ENCODE measurements around the gene SPRED3. TPM values are rescaled to one million over a fixed set of nuclear protein-coding genes. Genes with fewer than 3 reads are reported as not detected.

Gene SPRED3
- polyA plus RNA-seq, 6 donors from 2014 or later, result not detected

DNA sequence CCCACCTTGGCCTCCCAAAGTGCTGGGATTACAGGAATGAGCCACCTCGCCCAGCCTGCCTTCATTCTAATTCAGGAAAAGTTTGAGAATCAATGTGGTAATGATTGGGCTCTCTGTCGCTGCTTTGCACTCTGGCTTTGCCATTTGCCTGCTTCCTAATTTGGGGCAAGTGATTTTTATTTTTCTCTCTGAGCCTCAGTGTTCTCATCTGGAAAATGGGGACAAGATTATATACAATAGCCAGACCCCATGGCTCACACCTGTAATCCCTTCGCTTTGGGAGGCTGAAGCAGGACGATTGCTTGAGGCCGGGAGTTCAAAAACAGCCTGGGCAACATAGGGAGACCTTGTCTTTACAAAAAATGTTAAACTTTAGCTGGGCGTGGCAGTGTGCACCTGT is 48.8 kb downstream of the SPRED3 start:
- Mint-ChIP-seq H3K4me3 (no peak overlapping the region), H3K27ac (no peak overlapping the region), H3K4me1 (peaks cover 10 to 14% (median 13%) of the 10 kb centered on the region in 3 donors), H3K9me3 (peaks cover 0 to 4% (median 0%) of the 10 kb centered on the region in 7 donors), H3K27me3 (peaks cover 9 to 48% (median 33%) of the 10 kb centered on the region in 3 donors), H3K36me3 (no peaks in the 10 kb centered on the region)
- no peak for ATAC-seq (ENCODE audit: low read depth in 2 of 2)
- DNase-seq, result no peak

DNA sequence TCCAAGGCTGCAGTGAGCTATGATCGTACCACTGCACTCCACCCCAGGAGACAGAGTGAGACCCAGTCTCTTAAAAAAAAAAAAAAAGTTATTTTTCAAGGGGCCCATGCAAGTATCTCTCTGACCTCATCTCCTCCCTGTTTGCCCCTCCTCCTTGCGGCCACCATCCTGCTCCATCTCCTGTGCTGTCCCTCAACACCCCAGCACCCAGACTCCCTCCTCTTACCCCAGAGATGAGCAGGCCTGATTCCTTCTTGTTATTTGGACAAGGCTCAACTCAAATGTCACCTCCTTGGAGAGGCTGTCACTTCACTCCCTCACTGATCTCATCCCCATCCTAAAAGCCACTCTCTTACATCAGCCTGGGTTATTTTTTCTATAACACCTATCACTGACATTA is 49.4 kb downstream of the SPRED3 start:
- no peak overlapping the region for H3K27ac Mint-ChIP-seq
- H3K9me3 Mint-ChIP-seq, result peaks cover 0 to 4% (median 0%) of the 10 kb centered on the region in 7 donors
- DNase-seq, result no peak
- H3K36me3 Mint-ChIP-seq, result no peaks in the 10 kb centered on the region
- no peak for ATAC-seq (ENCODE audit: low read depth in 2 of 2)
- H3K27me3 Mint-ChIP-seq, result peaks cover 9 to 50% (median 34%) of the 10 kb centered on the region in 3 donors
- H3K4me1 Mint-ChIP-seq, result peaks cover 10 to 14% (median 13%) of the 10 kb centered on the region in 3 donors
- no peak overlapping the region for H3K4me3 Mint-ChIP-seq

DNA sequence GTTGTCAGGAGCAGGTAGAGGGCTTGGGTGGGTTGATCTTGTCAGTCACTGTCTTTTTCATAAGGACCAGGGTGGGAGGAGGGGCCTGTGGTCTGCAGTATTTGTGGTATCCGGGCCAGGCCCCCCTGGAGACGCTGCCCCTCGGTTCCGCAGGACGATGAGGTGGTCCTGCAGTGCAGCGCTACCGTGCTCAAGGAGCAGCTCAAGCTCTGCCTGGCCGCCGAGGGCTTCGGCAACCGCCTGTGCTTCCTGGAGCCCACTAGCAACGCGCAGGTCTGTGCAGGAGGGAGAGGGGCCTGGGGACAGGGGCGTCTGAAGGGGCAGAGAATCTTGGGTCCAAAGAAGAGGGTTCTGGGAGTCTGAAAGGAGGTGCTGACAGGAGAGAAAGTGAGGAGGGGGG is 52.1 kb downstream of the SPRED3 start:
- H3K27me3 Mint-ChIP-seq, result peaks cover 12 to 49% (median 38%) of the 10 kb centered on the region in 3 donors
- H3K4me3 Mint-ChIP-seq, result no peak overlapping the region
- peaks cover 3 to 5% (median 5%) of the 10 kb centered on the region in 3 donors for H3K4me1 Mint-ChIP-seq
- H3K9me3 Mint-ChIP-seq, result peaks cover 0 to 2% (median 0%) of the 10 kb centered on the region in 7 donors
- no peak overlapping the region for H3K27ac Mint-ChIP-seq
- ATAC-seq (ENCODE audit: low read depth in 2 of 2) (no peak), DNase-seq (no peak)
- no peaks in the 10 kb centered on the region for H3K36me3 Mint-ChIP-seq

GRCh38 chr19:38441657-38442348 is 53.3 kb downstream of the SPRED3 start:
- Mint-ChIP-seq H3K36me3 (no peaks in the 10 kb centered on the region), H3K27ac (peak overlapping the region in 4 of 6 donors; percentile 9 to 89 (median 58)), H3K4me1 (peaks cover 3 to 5% (median 5%) of the 10 kb centered on the region in 3 donors), H3K27me3 (peaks cover 12 to 50% (median 39%) of the 10 kb centered on the region in 3 donors), H3K4me3 (no peak overlapping the region), H3K9me3 (peaks cover 0 to 2% (median 0%) of the 10 kb centered on the region in 7 donors)
- ATAC-seq (ENCODE audit: low read depth in 2 of 2), result no peak
- DNase-seq, result no peak

DNA sequence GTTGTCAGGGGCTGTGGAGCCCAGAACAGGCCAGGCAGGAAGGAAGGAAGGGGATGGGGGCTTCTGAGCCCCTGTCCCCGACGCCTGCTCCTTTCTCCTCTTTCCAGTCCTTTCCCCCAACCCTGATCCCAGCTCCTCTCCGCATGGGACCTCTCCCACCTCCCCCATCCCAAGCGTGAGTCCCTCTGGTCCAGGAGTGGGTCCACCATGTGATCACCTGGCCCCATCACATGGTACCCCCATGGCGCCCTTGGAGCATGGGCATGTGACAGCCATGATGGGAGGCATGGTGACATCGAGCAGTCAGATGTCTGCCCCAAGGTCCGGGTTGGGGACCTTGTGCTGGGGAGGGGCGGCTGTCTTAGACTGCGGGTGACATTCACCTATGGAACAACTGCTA is 54.2 kb downstream of the SPRED3 start:
- Mint-ChIP-seq H3K36me3 (no peaks in the 10 kb centered on the region), H3K4me3 (no peak overlapping the region), H3K4me1 (peaks cover 3 to 5% (median 5%) of the 10 kb centered on the region in 3 donors), H3K27ac (peak overlapping the region in 1 of 6 donors; percentile 42), H3K9me3 (peaks cover 0 to 3% (median 0%) of the 10 kb centered on the region in 7 donors), H3K27me3 (peaks cover 12 to 49% (median 38%) of the 10 kb centered on the region in 3 donors)
- ATAC-seq (ENCODE audit: low read depth in 2 of 2) (no peak), DNase-seq (no peak)

- peaks cover 3 to 5% (median 5%) of the 10 kb centered on the region in 3 donors for H3K4me1 Mint-ChIP-seq
- peaks cover 0 to under 1% of the 10 kb centered on the region in 2 donors for H3K36me3 Mint-ChIP-seq
- no peak overlapping the region for H3K4me3 Mint-ChIP-seq
- H3K27ac Mint-ChIP-seq, result no peak overlapping the region
- ATAC-seq (ENCODE audit: low read depth in 2 of 2), result no peak
- DNase-seq, result no peak
- peaks cover 0 to 6% (median 0%) of the 10 kb centered on the region in 7 donors for H3K9me3 Mint-ChIP-seq
- H3K27me3 Mint-ChIP-seq, result peaks cover 8 to 42% (median 32%) of the 10 kb centered on the region in 3 donors
These were observed 55.0 kb downstream of the SPRED3 start for GRCh38 chr19:38443458-38443999.

DNA sequence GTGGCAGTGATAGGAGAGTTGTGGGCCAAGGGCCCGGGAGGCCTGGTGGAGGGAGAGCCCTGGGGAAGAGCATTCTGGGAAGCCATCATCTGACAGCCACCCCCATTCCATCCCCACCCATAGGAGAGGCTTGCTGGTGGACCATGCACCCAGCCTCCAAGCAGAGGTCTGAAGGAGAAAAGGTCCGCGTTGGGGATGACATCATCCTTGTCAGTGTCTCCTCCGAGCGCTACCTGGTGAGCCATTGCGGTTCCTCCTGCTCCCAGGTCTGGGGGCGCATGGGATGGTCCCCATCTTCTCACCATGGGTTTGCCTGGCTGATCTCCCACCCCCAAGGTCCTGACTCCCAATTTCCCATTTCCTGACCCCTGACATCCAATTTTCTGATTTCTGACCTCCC is 55.5 kb downstream of the SPRED3 start:
- Mint-ChIP-seq H3K4me3 (no peak overlapping the region), H3K9me3 (peaks cover 1 to 6% (median 3%) of the 10 kb centered on the region in 7 donors), H3K4me1 (peaks cover 3 to 5% (median 5%) of the 10 kb centered on the region in 3 donors), H3K36me3 (peaks cover 0 to 5% of the 10 kb centered on the region in 2 donors), H3K27me3 (peaks cover 8 to 43% (median 37%) of the 10 kb centered on the region in 3 donors), H3K27ac (no peak overlapping the region)
- ATAC-seq (ENCODE audit: low read depth in 2 of 2) (no peak), DNase-seq (no peak)

DNA sequence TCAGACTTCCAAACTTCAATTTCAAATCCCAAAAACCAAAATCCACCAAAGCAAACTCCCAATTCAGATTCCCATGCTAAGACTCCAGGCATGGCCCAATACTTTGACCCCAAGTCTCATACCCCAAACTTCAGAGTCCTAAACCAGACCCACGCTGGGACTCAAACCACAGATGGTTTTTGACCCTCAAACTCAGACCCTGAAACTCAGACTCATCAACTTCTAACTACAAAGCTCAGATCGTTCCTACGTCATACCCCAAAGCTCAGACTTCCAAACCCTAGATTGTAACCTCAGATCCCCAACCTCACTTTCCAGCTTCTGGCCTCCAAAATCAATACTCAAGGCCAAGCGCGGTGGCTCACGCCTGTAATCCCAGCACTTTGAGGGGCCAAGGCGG is 56.9 kb downstream of the SPRED3 start:
- Mint-ChIP-seq H3K27ac (no peak overlapping the region), H3K36me3 (peaks cover 0 to 12% of the 10 kb centered on the region in 2 donors)
- no peak for ATAC-seq (ENCODE audit: low read depth in 2 of 2)

GRCh38 chr19:38448225-38448624 is 59.7 kb downstream of the SPRED3 start:
- Mint-ChIP-seq H3K27me3 (peaks cover 3 to 44% (median 35%) of the 10 kb centered on the region in 3 donors), H3K27ac (no peak overlapping the region)
- no peak for ATAC-seq (ENCODE audit: low read depth in 2 of 2)

More for the DNA sequence above, 56.9 kb downstream of the SPRED3 start:
- peaks cover 3 to 5% (median 5%) of the 10 kb centered on the region in 3 donors for H3K4me1 Mint-ChIP-seq
- H3K27me3 Mint-ChIP-seq, result peaks cover 8 to 50% (median 47%) of the 10 kb centered on the region in 3 donors
- no peak for DNase-seq
- H3K4me3 Mint-ChIP-seq, result no peak overlapping the region
- peaks cover 5 to 11% (median 9%) of the 10 kb centered on the region in 7 donors for H3K9me3 Mint-ChIP-seq

More at GRCh38 chr19:38448225-38448624, 59.7 kb downstream of the SPRED3 start:
- no peak for DNase-seq
- peaks cover 5 to 13% (median 9%) of the 10 kb centered on the region in 7 donors for H3K9me3 Mint-ChIP-seq
- no peak overlapping the region for H3K4me3 Mint-ChIP-seq
- H3K4me1 Mint-ChIP-seq, result no peaks in the 10 kb centered on the region
- peaks cover 0 to 12% of the 10 kb centered on the region in 2 donors for H3K36me3 Mint-ChIP-seq

Other genes with a start within 250 kb of the SPRED3 start
- gene DPF1, start 164.5 kb upstream of the SPRED3 start, polyA plus RNA-seq (ENCODE audit: low read depth in 6 of 6), result under 1 TPM in 2 of 6 donors, not detected in 4; 0.20 to 0.41 TPM
- gene PPP1R14A, start 132.3 kb upstream of the SPRED3 start, polyA plus RNA-seq (ENCODE audit: low read depth in 6 of 6), result 10 to 100 TPM; 25.4 to 88.1 (median 58.8) TPM
- gene SPINT2, start 124.1 kb upstream of the SPRED3 start, polyA plus RNA-seq (ENCODE audit: low read depth in 6 of 6), result 100 to 1,000 TPM; 163 to 235 (median 190) TPM
- 1 to 10 TPM in 3 of 6 donors, not detected in 3; 1.1 to 3.9 (median 1.2) TPM for gene C19orf33, start 84.4 kb upstream of the SPRED3 start, polyA plus RNA-seq (ENCODE audit: low read depth in 6 of 6)
- gene YIF1B, start 72.8 kb upstream of the SPRED3 start, polyA plus RNA-seq (ENCODE audit: low read depth in 6 of 6), result 10 to 100 TPM; 19.7 to 33.4 (median 23.2) TPM
- 1 to 10 TPM in 2 of 6 donors, under 1 TPM in 4; 0.30 to 1.2 (median 0.70) TPM for gene KCNK6, start 68.9 kb upstream of the SPRED3 start, polyA plus RNA-seq (ENCODE audit: low read depth in 6 of 6)
- gene CATSPERG, start 52.9 kb upstream of the SPRED3 start, polyA plus RNA-seq (ENCODE audit: low read depth in 6 of 6), result 10 to 100 TPM in 1 of 6 donors, 1 to 10 TPM in 5; 1.2 to 11.1 (median 3.0) TPM
- 100 to 1,000 TPM; 150 to 193 (median 155) TPM for gene PSMD8, start 14.1 kb upstream of the SPRED3 start, polyA plus RNA-seq (ENCODE audit: low read depth in 6 of 6)
- gene GGN, start 663 bp upstream of the SPRED3 start, polyA plus RNA-seq (ENCODE audit: low read depth in 6 of 6), result not detected
- gene FAM98C, start 14.4 kb downstream of the SPRED3 start, polyA plus RNA-seq (ENCODE audit: low read depth in 6 of 6), result 10 to 100 TPM in 5 of 6 donors, 1 to 10 TPM in 1; 3.6 to 23.8 (median 14.2) TPM
- under 1 TPM in 3 of 6 donors, not detected in 3; 0.27 to 0.60 (median 0.30) TPM for gene RASGRP4, start 37.5 kb downstream of the SPRED3 start, polyA plus RNA-seq (ENCODE audit: low read depth in 6 of 6)
- under 1 TPM in 3 of 6 donors, not detected in 3; 0.01 to 0.04 (median 0.03) TPM for gene RYR1, start 45.0 kb downstream of the SPRED3 start, polyA plus RNA-seq (ENCODE audit: low read depth in 6 of 6)
- 100 to 1,000 TPM; 119 to 194 (median 138) TPM for gene MAP4K1, start 229.3 kb downstream of the SPRED3 start, polyA plus RNA-seq (ENCODE audit: low read depth in 6 of 6)
- 100 to 1,000 TPM; 307 to 347 (median 330) TPM for gene EIF3K, start 230.5 kb downstream of the SPRED3 start, polyA plus RNA-seq (ENCODE audit: low read depth in 6 of 6)

All from naive B cell (primary cell).